H9 (cell line): ENCODE measurements around the gene CASTOR1. TPM values are rescaled to one million over a fixed set of nuclear protein-coding genes. Genes with fewer than 3 reads are reported as not detected.

Experiments used
- DNase-seq: peaks from one replicate; pipeline ENCODE4 v3.0.0-alpha.2; 2017
- H2AFZ ChIP-seq: one replicate; pipeline ENCODE4 v1.6.1; 2013; ENCODE audit warnings: mild to moderate bottlenecking, low read length, control low read depth, moderate library complexity
- H2AK5ac ChIP-seq: 2 replicates; pipeline ENCODE4 v1.6.1; 2013; ENCODE audit warnings: low read length, control low read depth, mixed read lengths; ENCODE audit not compliant: insufficient read length
- H2BK120ac ChIP-seq: one replicate; pipeline ENCODE4 v1.6.1; 2013; ENCODE audit warnings: low read depth, mild to moderate bottlenecking, low read length, control low read depth, inconsistent platforms; ENCODE audit not compliant: poor library complexity, severe bottlenecking
- H2BK12ac ChIP-seq: 2 replicates; pipeline ENCODE4 v1.6.1; 2013; ENCODE audit warnings: low read length, control low read depth, mixed read lengths, low read depth; ENCODE audit not compliant: insufficient read length
- H2BK15ac ChIP-seq: 2 replicates; pipeline ENCODE4 v1.6.1; 2013; ENCODE audit warnings: low read depth, low read length, control low read depth
- H2BK20ac ChIP-seq: one replicate; pipeline ENCODE4 v1.6.1; 2013; ENCODE audit warnings: low read depth, mild to moderate bottlenecking, low read length, control low read depth, inconsistent platforms; ENCODE audit not compliant: poor library complexity, severe bottlenecking
- H2BK5ac ChIP-seq: 2 replicates; pipeline ENCODE4 v1.6.1; 2013; ENCODE audit warnings: low read length, control low read depth, mixed read lengths; ENCODE audit not compliant: insufficient read length
- H3K14ac ChIP-seq: 2 replicates; pipeline ENCODE4 v1.6.1; 2013; ENCODE audit warnings: low read length, control low read depth; ENCODE audit not compliant: insufficient read depth
- H3K18ac ChIP-seq: 2 replicates; pipeline ENCODE4 v1.6.1; 2013; ENCODE audit warnings: low read depth, mild to moderate bottlenecking, mixed read lengths, low read length, control low read depth; ENCODE audit not compliant: insufficient read length
- H3K23ac ChIP-seq: 2 replicates; pipeline ENCODE4 v1.6.1; 2013; ENCODE audit warnings: low read length, control low read depth, mixed read lengths, low read depth; ENCODE audit not compliant: insufficient read length
- H3K23me2 ChIP-seq: 2 replicates; pipeline ENCODE4 v1.6.1; 2013; ENCODE audit warnings: low read depth, mild to moderate bottlenecking, mixed read lengths, low read length, control low read depth; ENCODE audit not compliant: insufficient read length, poor library complexity, severe bottlenecking
- H3K27ac ChIP-seq: 2 replicates; pipeline ENCODE4 v1.5.1; 2013; ENCODE audit warnings: low read length, control low read depth, mixed read lengths, low read depth; ENCODE audit not compliant: insufficient read length
- H3K27me3 ChIP-seq: 2 replicates; pipeline ENCODE4 v1.6.1; 2013; ENCODE audit warnings: low read length, control low read depth, inconsistent platforms; ENCODE audit not compliant: insufficient read depth
- H3K4ac ChIP-seq: 2 replicates; pipeline ENCODE4 v1.6.1; 2013; ENCODE audit warnings: low read depth, mild to moderate bottlenecking, control low read depth, inconsistent platforms, low read length, moderate library complexity
- H3K4me1 ChIP-seq: 2 replicates; pipeline ENCODE4 v1.6.1; 2013; ENCODE audit warnings: low read length, control low read depth, inconsistent platforms; ENCODE audit not compliant: insufficient read depth
- H3K4me2 ChIP-seq: 2 replicates; pipeline ENCODE4 v1.6.1; 2013; ENCODE audit warnings: low read length, control low read depth, mixed read lengths; ENCODE audit not compliant: insufficient read length, insufficient read depth
- H3K56ac ChIP-seq: 2 replicates; pipeline ENCODE4 v1.6.1; 2013; ENCODE audit warnings: low read depth, mild to moderate bottlenecking, mixed read lengths, low read length, control low read depth; ENCODE audit not compliant: insufficient read length
- H3K79me1 ChIP-seq: 2 replicates; pipeline ENCODE4 v1.6.1; 2013; ENCODE audit warnings: low read depth, mild to moderate bottlenecking, moderate library complexity, low read length, control low read depth, inconsistent platforms; ENCODE audit not compliant: insufficient read depth, poor library complexity, severe bottlenecking
- H3K79me2 ChIP-seq: 2 replicates; pipeline ENCODE4 v1.6.1; 2013; ENCODE audit warnings: low read length, control low read depth, inconsistent platforms; ENCODE audit not compliant: insufficient read depth
- H3K9ac ChIP-seq: 2 replicates; pipeline ENCODE4 v1.6.1; 2013; ENCODE audit warnings: low read length, control low read depth, mixed read lengths; ENCODE audit not compliant: insufficient read length; ENCODE audit errors: extremely low read depth
- H3K9me3 ChIP-seq: one replicate; pipeline ENCODE4 v1.6.1; 2013; ENCODE audit warnings: low read depth, low read length, inconsistent platforms; ENCODE audit not compliant: control insufficient read depth
- H3T11ph ChIP-seq: one replicate; pipeline ENCODE4 v1.6.1; 2013; ENCODE audit warnings: mild to moderate bottlenecking, low read length, control low read depth, inconsistent platforms
- H4K20me1 ChIP-seq: one replicate; pipeline ENCODE4 v1.6.1; 2013; ENCODE audit not compliant: control insufficient read depth, insufficient read length, insufficient read depth
- H4K5ac ChIP-seq: 2 replicates; pipeline ENCODE4 v1.6.1; 2013; ENCODE audit warnings: low read depth, mild to moderate bottlenecking, mixed read lengths, low read length, control low read depth; ENCODE audit not compliant: insufficient read length
- H4K8ac ChIP-seq: replicated peaks from 2 replicates; pipeline ENCODE4 v1.6.1; 2013; ENCODE audit warnings: low read length, control low read depth, mixed read lengths, low read depth; ENCODE audit not compliant: insufficient read length
- H4K91ac ChIP-seq: 2 replicates; pipeline ENCODE4 v1.6.1; 2013; ENCODE audit warnings: low read depth, mild to moderate bottlenecking, moderate library complexity, mixed read lengths, low read length, control low read depth; ENCODE audit not compliant: insufficient read length
- H3K27ac Mint-ChIP-seq, 3 experiments: 2 replicates in 2 of 3; 3 replicates in 1 of 3; pipeline ENCODE4 v1.8.0; 2020 to 2021; ENCODE audit warnings: mixed read lengths in 3 of 3, mild to moderate bottlenecking in 1 of 3, moderate library complexity in 1 of 3
- H3K27me3 Mint-ChIP-seq: 2 replicates; pipeline ENCODE4 v1.8.0; 2021; ENCODE audit warnings: low read depth, mild to moderate bottlenecking, moderate library complexity, mixed read lengths
- H3K36me3 Mint-ChIP-seq, 3 experiments: 2 replicates in 2 of 3; 3 replicates in 1 of 3; pipeline ENCODE4 v1.8.0; 2020 to 2021; ENCODE audit warnings: low read depth in 3 of 3, mixed read lengths in 3 of 3; ENCODE audit not compliant: insufficient read depth in 1 of 3
- H3K4me1 Mint-ChIP-seq, 2 experiments: 2 replicates each; pipeline ENCODE4 v1.8.0; 2020; ENCODE audit warnings: mixed read lengths in 2 of 2
- H3K4me3 Mint-ChIP-seq, 2 experiments: 2 replicates in 1 of 2; 3 replicates in 1 of 2; pipeline ENCODE4 v1.8.0; 2020 to 2021; ENCODE audit warnings: mild to moderate bottlenecking in 2 of 2, mixed read lengths in 2 of 2, moderate library complexity in 1 of 2
- H3K9me3 Mint-ChIP-seq, 2 experiments: 2 replicates in 1 of 2; 3 replicates in 1 of 2; pipeline ENCODE4 v1.8.0; 2020; ENCODE audit warnings: mild to moderate bottlenecking in 2 of 2, mixed read lengths in 2 of 2, moderate library complexity in 1 of 2
- CTCF ChIP-seq: fragments of 200-600 bp; sonication (generic); conservative IDR thresholded peaks from 3 replicates; pipeline ENCODE4 v1.8.0; 2021; ENCODE audit warnings: antibody characterized with exemption, mild to moderate bottlenecking
- WGBS: extraction: QIAGEN DNeasy Blood & Tissue Kit; methylation state at CpG from one replicate; pipeline ENCODE4 v1.1.7; 2013; ENCODE audit warnings: missing lambda C conversion rate, low lambda C conversion rate, mixed read lengths; ENCODE audit not compliant: insufficient read length; ENCODE audit errors: extremely low coverage; 5-methylcytosine and 5-hydroxymethylcytosine counted together
- total RNA-seq: library from RNA; stranded (reverse); gene quantifications from 2 replicates; pipeline ENCODE4 v1.2.1, GENCODE V29; 2021

CASTOR1 gene
- total RNA-seq, 1 experiment from 2014 or later, result 8.8 TPM

- Histone ChIP-seq H2BK120ac (no peak overlapping the region), H3K79me2 (no peaks in the 10 kb centered on the region), H4K20me1 (no peaks in the 10 kb centered on the region), H4K5ac (no peak overlapping the region), H3K9me3 (no peaks in the 10 kb centered on the region), H3K56ac (no peak overlapping the region), H3K4me1 (no peaks in the 10 kb centered on the region), H3K27me3 (no peaks in the 10 kb centered on the region; the same call in 1 of the 2 replicates), H3T11ph (no peak overlapping the region), H3K79me1 (no peaks in the 10 kb centered on the region), H3K18ac (no peak overlapping the region), H2BK15ac (no peak overlapping the region), H3K23ac (no peak overlapping the region), H2BK5ac (no peak overlapping the region), H4K91ac (no peak overlapping the region), H2BK20ac (no peak overlapping the region), H2BK12ac (no peak overlapping the region), H3K14ac (no peak overlapping the region; the same call in 1 of the 2 replicates), H3K4ac (no peak overlapping the region), H3K23me2 (no peaks in the 10 kb centered on the region), H2AFZ (no peak overlapping the region), H2AK5ac (no peak overlapping the region), H3K27ac (no peak overlapping the region), H3K4me2 (no peak overlapping the region), H3K9ac (no peak overlapping the region), H4K8ac (no peak overlapping the region)
- Mint-ChIP-seq H3K27me3 (peaks cover 11% of the 10 kb centered on the region), H3K27ac (no peak overlapping the region), H3K4me1 (peaks cover 4 to 12% of the 10 kb centered on the region in 2 experiments), H3K36me3 (no peaks in the 10 kb centered on the region), H3K4me3 (no peak overlapping the region), H3K9me3 (no peaks in the 10 kb centered on the region)
- DNase-seq, result no peak
- no peak for TF ChIP-seq CTCF
- WGBS, result no CpG with 5 or more reads among the region's 9 CpGs
These were observed 24.1 kb downstream of the CASTOR1 start for GRCh38 chr22:30265131-30265720.
